Smooth muscle cell (in vitro differentiated cells): ENCODE data around the gene HNRNPAB. TPM values are rescaled to one million over a fixed set of nuclear protein-coding genes. Genes with fewer than 3 reads are reported as not detected.
"Not testable (repeated sequence)": the region's sequence is repeated elsewhere in the genome, so short reads cannot be mapped to it uniquely, and the experiment has no call there.

Experiments
- DNase-seq: peaks from one replicate; lab custom pipeline; 2025; ENCODE audit not compliant: unreplicated experiment; lab: John Stamatoyannopoulos, UW
- H2AFZ ChIP-seq: fragments of 200-600 bp; sonication (generic); 2 replicates; pipeline ENCODE4 v1.6.0; 2016; ENCODE audit warnings: antibody characterized with exemption, low read depth, mild to moderate bottlenecking
- H3F3A ChIP-seq: fragments of 200-600 bp; sonication (generic); 2 replicates; pipeline ENCODE4 v1.6.0; 2017; ENCODE audit warnings: antibody characterized with exemption, low read depth
- H3K27ac ChIP-seq: fragments of 200-600 bp; sonication (generic); 2 replicates; pipeline ENCODE4 v1.5.1; 2016; ENCODE audit warnings: low read depth, mild to moderate bottlenecking
- H3K27me3 ChIP-seq: fragments of 200-600 bp; sonication (generic); 2 replicates; pipeline ENCODE4 v1.6.1; 2016; ENCODE audit warnings: low read depth, mild to moderate bottlenecking
- H3K36me3 ChIP-seq: fragments of 200-600 bp; sonication (generic); 2 replicates; pipeline ENCODE4 v1.5.1; 2016; ENCODE audit warnings: low read depth
- H3K4me1 ChIP-seq: fragments of 200-600 bp; sonication (generic); 2 replicates; pipeline ENCODE4 v1.5.1; 2016; ENCODE audit warnings: low read depth
- H3K4me2 ChIP-seq: fragments of 200-600 bp; sonication (generic); 2 replicates; pipeline ENCODE4 v1.6.0; 2016; ENCODE audit warnings: mild to moderate bottlenecking
- H3K4me3 ChIP-seq: fragments of 200-600 bp; sonication (generic); 2 replicates; pipeline ENCODE4 v1.5.1; 2016; ENCODE audit warnings: mild to moderate bottlenecking
- H3K79me2 ChIP-seq: fragments of 200-600 bp; sonication (generic); 2 replicates; pipeline ENCODE4 v1.6.0; 2016; ENCODE audit warnings: low read depth, mild to moderate bottlenecking
- H3K9ac ChIP-seq: fragments of 200-600 bp; sonication (generic); 2 replicates; pipeline ENCODE4 v1.6.0; 2016; ENCODE audit warnings: low read depth
- H3K9me3 ChIP-seq: fragments of 200-600 bp; sonication (generic); replicated peaks from 2 replicates; pipeline ENCODE4 v1.5.1; 2016; ENCODE audit warnings: low read depth
- H4K20me1 ChIP-seq: fragments of 200-600 bp; sonication (generic); 2 replicates; pipeline ENCODE4 v1.6.0; 2016; ENCODE audit warnings: low read depth
- CTCF ChIP-seq: fragments of 200-600 bp; sonication (generic); IDR thresholded peaks from 2 replicates; pipeline ENCODE4 v1.5.1; 2017; ENCODE audit warnings: borderline replicate concordance, mild to moderate bottlenecking, antibody characterized with exemption; ENCODE audit not compliant: insufficient read depth, poor library complexity, severe bottlenecking
- WGBS: methylation state at CpG from one replicate; pipeline ENCODE4 v1.1.7; 2016; ENCODE audit warnings: low lambda C conversion rate; 5-methylcytosine and 5-hydroxymethylcytosine counted together
- polyA plus RNA-seq: library from polyadenylated mRNA; unstranded; fragments of >200 nt; fragmentation: Nextera tagmentation; extraction: Ambion mirVana; gene quantifications from 2 replicates; pipeline ENCODE4 v1.2.1, GENCODE V29; 2016
- total RNA-seq: library from RNA; depleted of rRNA; stranded (reverse); fragments of >200 nt; gene quantifications from 2 replicates; pipeline ENCODE4 v1.2.3, GENCODE V29; 2014

Gene HNRNPAB
- total and polyA plus RNA-seq, 2 experiments from 2014 or later: 79.3 to 170 TPM

- Histone ChIP-seq H3K9ac (no peak overlapping the region), H3K9me3 (no peaks in the 10 kb centered on the region), H3K4me2 (no peak overlapping the region), H3K4me1 (no peaks in the 10 kb centered on the region), H3K36me3 (no peaks in the 10 kb centered on the region), H3K79me2 (no peaks in the 10 kb centered on the region), H3F3A (no peaks in the 10 kb centered on the region), H3K27ac (no peak overlapping the region), H4K20me1 (no peaks in the 10 kb centered on the region), H2AFZ (no peak overlapping the region), H3K4me3 (no peak overlapping the region), H3K27me3 (no peaks in the 10 kb centered on the region)
- WGBS: 80% methylated on average over 13 of the region's 13 CpGs
- DNase-seq: no peak
- no peak for TF ChIP-seq CTCF
These were observed 45.1 kb downstream of the HNRNPAB start for GRCh38 chr5:178249191-178249989.

- H3K4me1 ChIP-seq: no peaks in the 10 kb centered on the region
- no peaks in the 10 kb centered on the region for H3K9me3 ChIP-seq
- no peaks in the 10 kb centered on the region for H3K36me3 ChIP-seq
- no peak overlapping the region for H3K4me2 ChIP-seq
- no peak for DNase-seq
- no peaks in the 10 kb centered on the region for H3F3A ChIP-seq
- no peak overlapping the region for H3K4me3 ChIP-seq
- H3K9ac ChIP-seq: no peak overlapping the region
- no peak overlapping the region for H2AFZ ChIP-seq
- WGBS: 82% methylated on average over 6 of the region's 6 CpGs
- no peak for TF ChIP-seq CTCF
- H3K27me3 ChIP-seq: no peaks in the 10 kb centered on the region
- no peaks in the 10 kb centered on the region for H4K20me1 ChIP-seq
- no peak overlapping the region for H3K27ac ChIP-seq
- H3K79me2 ChIP-seq: no peaks in the 10 kb centered on the region
These were observed 45.9 kb downstream of the HNRNPAB start for GRCh38 chr5:178250263-178250662.

- WGBS: 90% methylated on average over 8 of the region's 8 CpGs
- TF ChIP-seq CTCF: no peak
- Histone ChIP-seq H3F3A (no peaks in the 10 kb centered on the region), H3K4me1 (no peaks in the 10 kb centered on the region), H4K20me1 (no peaks in the 10 kb centered on the region), H3K79me2 (no peaks in the 10 kb centered on the region), H3K36me3 (no peaks in the 10 kb centered on the region), H2AFZ (no peak overlapping the region), H3K9ac (no peak overlapping the region), H3K27me3 (no peaks in the 10 kb centered on the region), H3K4me3 (no peak overlapping the region), H3K9me3 (no peaks in the 10 kb centered on the region), H3K27ac (no peak overlapping the region), H3K4me2 (no peak overlapping the region)
- no peak for DNase-seq
These were observed 47.9 kb downstream of the HNRNPAB start for GRCh38 chr5:178252258-178252657.

- not testable (repeated sequence) for H2AFZ ChIP-seq, H3K9me3 ChIP-seq, H3K4me2 ChIP-seq, DNase-seq, H3K27ac ChIP-seq, H3K27me3 ChIP-seq, H3F3A ChIP-seq, H3K36me3 ChIP-seq, H3K9ac ChIP-seq, H3K79me2 ChIP-seq, H3K4me1 ChIP-seq, H4K20me1 ChIP-seq, H3K4me3 ChIP-seq
- WGBS: 91% methylated on average over 18 of the region's 18 CpGs
These were observed 49.3 kb downstream of the HNRNPAB start for GRCh38 chr5:178253632-178254031.
